SK-N-SH (cell line): ENCODE results near the gene HEG1. TPM values are rescaled to one million over a fixed set of nuclear protein-coding genes. Genes with fewer than 3 reads are reported as not detected.

Experiments used
- CTCF ChIA-PET: fragments of 300-600, 350-600 bp; formaldehyde crosslinking; extraction: SDS; loops from one replicate; lab custom pipeline; 2021; lab: Yijun Ruan, JAX
- POLR2A ChIA-PET: fragments of 350-600 bp; sonication (Branson Sonifier 250); formaldehyde crosslinking; extraction: SDS; loops from one replicate; lab custom pipeline; 2020; ENCODE audit warnings: antibody characterized with exemption, inconsistent platforms; lab: Yijun Ruan, JAX
- DNase-seq: peaks from one replicate; pipeline ENCODE4 v3.0.0; 2012
- H2AFZ ChIP-seq: fragments of 200-600 bp; sonication (generic); 2 replicates; pipeline ENCODE4 v1.8.1; 2016; ENCODE audit warnings: antibody characterized with exemption, mild to moderate bottlenecking, low read depth
- H3F3A ChIP-seq: fragments of 200-600 bp; sonication (generic); replicated peaks from 2 replicates; pipeline ENCODE3; 2016; ENCODE audit warnings: antibody characterized with exemption, mild to moderate bottlenecking; ENCODE audit not compliant: insufficient read depth
- H3K27ac ChIP-seq, 2 experiments: fragments of 200-500 bp in 1 of 2; fragments of 200-600 bp in 1 of 2; sonication (Bioruptor generic) in 1 of 2; sonication (generic), shearing (Covaris generic) in 1 of 2; 2 replicates each; pipeline versions ENCODE4 v1.5.1 to v1.6.1; 2014 to 2016; ENCODE audit warnings: low read depth in 2 of 2, inconsistent platforms in 1 of 2, low read length in 1 of 2, mild to moderate bottlenecking in 1 of 2, mixed read lengths in 1 of 2
- H3K27me3 ChIP-seq: fragments of 200-600 bp; sonication (generic), shearing (Covaris generic); 2 replicates; pipeline ENCODE4 v1.6.1; 2016; ENCODE audit warnings: mixed run types; ENCODE audit not compliant: insufficient read depth
- H3K36me3 ChIP-seq, 2 experiments: fragments of 200-500 bp in 1 of 2; fragments of 200-600 bp in 1 of 2; sonication (Bioruptor generic) in 1 of 2; sonication (generic) in 1 of 2; replicated peaks in 1 of 2; 2 replicates each; pipeline versions ENCODE3 to v1.5.1; 2014 to 2016; ENCODE audit warnings: low read length in 1 of 2, mild to moderate bottlenecking in 1 of 2; ENCODE audit not compliant: insufficient read depth in 2 of 2, control insufficient read depth in 1 of 2
- H3K4me1 ChIP-seq, 2 experiments: fragments of 200-500 bp in 1 of 2; fragments of 200-600 bp in 1 of 2; sonication (Bioruptor generic) in 1 of 2; sonication (generic), shearing (Covaris generic) in 1 of 2; 2 replicates each; pipeline versions ENCODE4 v1.5.1 to v1.6.1; 2014 to 2016; ENCODE audit warnings: low read depth in 1 of 2, low read length in 1 of 2, mixed run types in 1 of 2; ENCODE audit not compliant: insufficient read depth in 2 of 2, control insufficient read depth in 1 of 2
- H3K4me2 ChIP-seq: fragments of 200-600 bp; sonication (generic), shearing (Covaris generic); 2 replicates; pipeline ENCODE4 v1.6.1; 2017; ENCODE audit warnings: mixed run types
- H3K4me3 ChIP-seq, 2 experiments: fragments of 200-500 bp in 1 of 2; fragments of 200-600 bp in 1 of 2; sonication (Bioruptor generic) in 1 of 2; sonication (generic), shearing (Covaris generic) in 1 of 2; 2 replicates each; pipeline versions ENCODE4 v1.5.1 to v1.8.1; 2014 to 2016; ENCODE audit warnings: low read depth in 2 of 2, inconsistent platforms in 1 of 2, low read length in 1 of 2, mild to moderate bottlenecking in 1 of 2, mixed read lengths in 1 of 2, moderate library complexity in 1 of 2
- H3K79me2 ChIP-seq: fragments of 200-600 bp; sonication (generic); 2 replicates; pipeline ENCODE4 v1.8.1; 2017; ENCODE audit warnings: mild to moderate bottlenecking; ENCODE audit not compliant: insufficient read depth
- H3K9ac ChIP-seq: fragments of 200-600 bp; sonication (generic); 2 replicates; pipeline ENCODE4 v1.6.1; 2017; ENCODE audit warnings: mixed run types
- H3K9me2 ChIP-seq: fragments of 200-600 bp; sonication (generic); 2 replicates; pipeline ENCODE4 v1.6.1; 2017; ENCODE audit warnings: mixed run types
- H3K9me3 ChIP-seq: fragments of 200-600 bp; sonication (generic); 2 replicates; pipeline ENCODE4 v1.6.1; 2017; ENCODE audit warnings: mixed run types, mild to moderate bottlenecking, moderate library complexity
- H4K20me1 ChIP-seq: fragments of 200-600 bp; sonication (generic); 2 replicates; pipeline ENCODE4 v1.6.1; 2017; ENCODE audit warnings: mild to moderate bottlenecking, mixed run types; ENCODE audit not compliant: insufficient read depth
- CHD2 ChIP-seq: fragments of 150-350 bp; IDR thresholded peaks from 2 replicates; pipeline ENCODE4 v1.6.1; 2018; ENCODE audit warnings: low read length; ENCODE audit not compliant: partially characterized antibody
- ELF1 ChIP-seq: IDR thresholded peaks from 2 replicates; pipeline ENCODE4 v1.4.0; 2012
- FOXJ3 ChIP-seq: sonication (generic); formaldehyde crosslinking; IDR thresholded peaks from 2 replicates; pipeline ENCODE4 v1.5.1; 2020; ENCODE audit warnings: mild to moderate bottlenecking, missing genetic modification reagents
- GATA2 ChIP-seq: sonication (generic); formaldehyde crosslinking; IDR thresholded peaks from 2 replicates; pipeline ENCODE4 v1.5.0; 2020; ENCODE audit warnings: mild to moderate bottlenecking, missing genetic modification reagents
- PBX3 ChIP-seq: IDR thresholded peaks from 2 replicates; pipeline ENCODE4; 2012
- RAD21 ChIP-seq: IDR thresholded peaks from 2 replicates; pipeline ENCODE4 v1.6.1; 2012; ENCODE audit warnings: mild to moderate bottlenecking, low read length
- REST ChIP-seq: IDR thresholded peaks from 2 replicates; pipeline ENCODE4 v1.6.1; 2012; ENCODE audit warnings: mild to moderate bottlenecking, low read depth, low read length, moderate library complexity
- RFX5 ChIP-seq: IDR thresholded peaks from 2 replicates; pipeline ENCODE4 v1.6.1; 2012; ENCODE audit warnings: mild to moderate bottlenecking, improper control_type of control experiment, low read length
- RXRA ChIP-seq: IDR thresholded peaks from 2 replicates; pipeline ENCODE4 v1.4.0; 2012; ENCODE audit warnings: low read depth, mild to moderate bottlenecking, borderline replicate concordance
- TAF1 ChIP-seq: IDR thresholded peaks from 2 replicates; pipeline ENCODE4 v1.6.1; 2012; ENCODE audit warnings: low read depth, mild to moderate bottlenecking, low read length, moderate library complexity, borderline replicate concordance
- TCF12 ChIP-seq: IDR thresholded peaks from 2 replicates; pipeline ENCODE4 v1.4.0; 2012
- USF1 ChIP-seq: IDR thresholded peaks from 2 replicates; pipeline ENCODE4 v1.4.0; 2012; ENCODE audit warnings: low read depth, borderline replicate concordance
- USF2 ChIP-seq: fragments of 150-350 bp; IDR thresholded peaks from 2 replicates; pipeline ENCODE4 v1.6.1; 2017; ENCODE audit warnings: antibody characterized with exemption, low read length, low read depth, borderline replicate concordance
- ZBTB33 ChIP-seq: IDR thresholded peaks from 2 replicates; pipeline ENCODE4 v1.4.0; 2012; ENCODE audit warnings: low read depth, borderline replicate concordance
- WGBS: methylation state at CpG from one replicate; pipeline ENCODE4 v1.1.6; 2017; ENCODE audit warnings: low lambda C conversion rate; 5-methylcytosine and 5-hydroxymethylcytosine counted together
- polyA plus RNA-seq, 3 experiments: library from polyadenylated mRNA; depleted of rRNA; stranded (reverse); fragments of >200 nt; gene quantifications; 2 replicates each; pipeline ENCODE4 v1.2.3, GENCODE V29; 2012

The HEG1 gene
- polyA plus RNA-seq, 1 of the 3 experiments (the other 2 are of a cell fraction): 27.7 TPM

GRCh38 chr3:124952282-124952855, 103.4 kb downstream of the HEG1 start:
- WGBS: 90% methylated on average over 5 of the region's 5 CpGs
- no peak overlapping the region for H3K4me3 ChIP-seq
- no peak overlapping the region for H3K9ac ChIP-seq
- H4K20me1 ChIP-seq: no peaks in the 10 kb centered on the region
- no peak for TF ChIP-seq RXRA
- no peak for TF ChIP-seq PBX3
- no peak for TF ChIP-seq TCF12
- TF ChIP-seq USF1: no peak
- no peak for TF ChIP-seq ELF1
- TF ChIP-seq USF2: no peak
- no peak for TF ChIP-seq CHD2
- TF ChIP-seq REST: no peak
- TF ChIP-seq GATA2: no peak
- TF ChIP-seq RFX5: no peak
- no peak for TF ChIP-seq FOXJ3 (CRISPR knock-in tag)
- no peak for TF ChIP-seq TAF1
- no peak for TF ChIP-seq RAD21
- no peak for TF ChIP-seq ZBTB33
- TF ChIP-seq, all 33 proteins: peak for 0
- Histone ChIP-seq H3K4me1 (no peaks in the 10 kb centered on the region), H2AFZ (no peak overlapping the region), H3K27ac (no peak overlapping the region), H3K27me3 (no peaks in the 10 kb centered on the region), H3K36me3 (no peaks in the 10 kb centered on the region), H3F3A (peaks cover 7% of the 10 kb centered on the region), H3K4me2 (no peak overlapping the region), H3K9me3 (no peaks in the 10 kb centered on the region), H3K79me2 (no peaks in the 10 kb centered on the region), H3K9me2 (no peaks in the 10 kb centered on the region)
- POLR2A ChIA-PET: no interaction called here
- no peak for DNase-seq
- CTCF ChIA-PET: interaction anchor here (1.2 to 1.7 kb wide), 2 partner anchors 13 to 264 kb away, joined by 3 to 4 read pairs; no protein-coding TSS in a partner anchor
